HepG2 (cell line): ENCODE measurements around the gene GRAMD2A. TPM values are rescaled to one million over a fixed set of nuclear protein-coding genes. Genes with fewer than 3 reads are reported as not detected.

Experiments
- CEBPG ChIP-seq: IDR thresholded peaks from 2 replicates; pipeline ENCODE4 v1.6.1; 2016
- FOXA3 ChIP-seq: IDR thresholded peaks from 2 replicates; pipeline ENCODE4 v1.6.1; 2016; ENCODE audit warnings: missing genetic modification reagents, missing compliant biosample characterization
- HCFC1 ChIP-seq: fragments of 150-350 bp; IDR thresholded peaks from 2 replicates; pipeline ENCODE4 v1.6.1; 2014; ENCODE audit warnings: low read depth, low read length
- NR3C1 ChIP-seq: sonication (generic); formaldehyde crosslinking; IDR thresholded peaks from 2 replicates; pipeline ENCODE4 v1.4.0; 2020; ENCODE audit warnings: missing genetic modification reagents
- ONECUT2 ChIP-seq: sonication (generic); formaldehyde crosslinking; IDR thresholded peaks from 2 replicates; pipeline ENCODE4 v1.4.0; 2020; ENCODE audit warnings: missing genetic modification reagents
- PRDM10 ChIP-seq: sonication (generic); formaldehyde crosslinking; IDR thresholded peaks from 2 replicates; pipeline ENCODE4 v1.4.0; 2020; ENCODE audit warnings: low read depth, missing genetic modification reagents
- RXRA ChIP-seq: sonication (generic); formaldehyde crosslinking; IDR thresholded peaks from 2 replicates; pipeline ENCODE4 v1.5.1; 2020; ENCODE audit warnings: missing genetic modification reagents
- WIZ ChIP-seq: sonication (generic); formaldehyde crosslinking; IDR thresholded peaks from 2 replicates; pipeline ENCODE4 v1.5.1; 2020; ENCODE audit warnings: mild to moderate bottlenecking, missing genetic modification reagents
- ZNF572 ChIP-seq: sonication (generic); formaldehyde crosslinking; IDR thresholded peaks from 2 replicates; pipeline ENCODE4 v1.5.1; 2020; ENCODE audit warnings: mild to moderate bottlenecking, missing genetic modification reagents
- ZNF709 ChIP-seq: sonication (generic); formaldehyde crosslinking; IDR thresholded peaks from 2 replicates; pipeline ENCODE4 v1.5.0; 2020; ENCODE audit warnings: mild to moderate bottlenecking, missing genetic modification reagents
- ZNF777 ChIP-seq: sonication (generic); formaldehyde crosslinking; IDR thresholded peaks from 2 replicates; pipeline ENCODE4 v1.4.0; 2020; ENCODE audit warnings: missing genetic modification reagents
- ZSCAN25 ChIP-seq: sonication (generic); formaldehyde crosslinking; IDR thresholded peaks from 2 replicates; pipeline ENCODE4 v1.8.0; 2022; ENCODE audit warnings: mild to moderate bottlenecking, missing genetic modification reagents
- polyA plus RNA-seq, 8 experiments: library from polyadenylated mRNA; depleted of rRNA in 3 of 8; stranded (reverse) in 7 of 8; unstranded in 1 of 8; fragments of >200 nt; fragmentation: Illumina TruSeq in 4 of 8; extraction: Trizol in 4 of 8; gene quantifications; 2 replicates each; pipeline versions ENCODE4 v1.2.1 to v1.2.3, GENCODE V29; 2011 to 2016; ENCODE audit warnings: low read depth in 4 of 8, missing spikeins in 1 of 8, mixed read lengths in 1 of 8; ENCODE audit not compliant: insufficient read depth in 1 of 8
- total RNA-seq, 5 experiments: library from RNA; depleted of rRNA; stranded (reverse); fragments of >200 nt; fragmentation: Illumina TruSeq; extraction: Trizol; gene quantifications; 2 replicates each; pipeline ENCODE4 v1.2.3, GENCODE V29; 2016; ENCODE audit warnings: low read depth in 1 of 5
- TF ChIP-seq, protein P1 (sequence below): sonication (generic); formaldehyde crosslinking; IDR thresholded peaks from 2 replicates; pipeline ENCODE4 v1.9.0; 2022; ENCODE audit warnings: low read depth, missing genetic modification reagents
- TF ChIP-seq, protein P2 (sequence below): sonication (generic); formaldehyde crosslinking; IDR thresholded peaks from 2 replicates; pipeline ENCODE4 v1.8.0; 2022; ENCODE audit warnings: mild to moderate bottlenecking, missing genetic modification reagents, borderline replicate concordance
- TF ChIP-seq, protein P3 (sequence below): sonication (generic); formaldehyde crosslinking; IDR thresholded peaks from 2 replicates; pipeline ENCODE4 v1.9.0; 2022; ENCODE audit warnings: missing genetic modification reagents, mild to moderate bottlenecking, borderline replicate concordance
- TF ChIP-seq, protein P4 (sequence below): sonication (generic); formaldehyde crosslinking; IDR thresholded peaks from 2 replicates; pipeline ENCODE4 v1.4.0; 2020; ENCODE audit warnings: missing genetic modification reagents

Gene GRAMD2A
- total and polyA plus RNA-seq, 2 of the 13 experiments (the other 11 are each of a cell fraction or from before 2014, with no cell fraction given), result 0.04 TPM; not detected in 1

GRCh38 chr15:72199721-72200212 lies 2.2 kb upstream of the GRAMD2A start (continued):
- TF ChIP-seq, protein P1, sequence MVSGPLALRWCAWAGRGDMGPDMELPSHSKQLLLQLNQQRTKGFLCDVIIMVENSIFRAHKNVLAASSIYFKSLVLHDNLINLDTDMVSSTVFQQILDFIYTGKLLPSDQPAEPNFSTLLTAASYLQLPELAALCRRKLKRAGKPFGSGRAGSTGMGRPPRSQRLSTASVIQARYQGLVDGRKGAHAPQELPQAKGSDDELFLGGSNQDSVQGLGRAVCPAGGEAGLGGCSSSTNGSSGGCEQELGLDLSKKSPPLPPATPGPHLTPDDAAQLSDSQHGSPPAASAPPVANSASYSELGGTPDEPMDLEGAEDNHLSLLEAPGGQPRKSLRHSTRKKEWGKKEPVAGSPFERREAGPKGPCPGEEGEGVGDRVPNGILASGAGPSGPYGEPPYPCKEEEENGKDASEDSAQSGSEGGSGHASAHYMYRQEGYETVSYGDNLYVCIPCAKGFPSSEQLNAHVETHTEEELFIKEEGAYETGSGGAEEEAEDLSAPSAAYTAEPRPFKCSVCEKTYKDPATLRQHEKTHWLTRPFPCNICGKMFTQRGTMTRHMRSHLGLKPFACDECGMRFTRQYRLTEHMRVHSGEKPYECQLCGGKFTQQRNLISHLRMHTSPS (CRISPR knock-in tag), result peak; percentile 91
- TF ChIP-seq, protein P2, sequence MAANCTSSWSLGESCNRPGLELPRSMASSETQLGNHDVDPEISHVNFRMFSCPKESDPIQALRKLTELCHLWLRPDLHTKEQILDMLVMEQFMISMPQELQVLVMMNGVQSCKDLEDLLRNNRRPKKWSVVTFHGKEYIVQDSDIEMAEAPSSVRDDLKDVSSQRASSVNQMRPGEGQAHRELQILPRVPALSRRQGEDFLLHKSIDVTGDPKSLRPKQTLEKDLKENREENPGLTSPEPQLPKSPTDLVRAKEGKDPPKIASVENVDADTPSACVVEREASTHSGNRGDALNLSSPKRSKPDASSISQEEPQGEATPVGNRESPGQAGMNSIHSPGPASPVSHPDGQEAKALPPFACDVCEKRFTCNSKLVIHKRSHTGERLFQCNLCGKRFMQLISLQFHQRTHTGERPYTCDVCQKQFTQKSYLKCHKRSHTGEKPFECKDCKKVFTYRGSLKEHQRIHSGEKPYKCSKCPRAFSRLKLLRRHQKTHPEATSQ, result no peak
- TF ChIP-seq FOXA3 (CRISPR knock-in tag) (no peak), ZNF709 (CRISPR knock-in tag) (no peak), WIZ (no peak), CEBPG (CRISPR knock-in tag) (0 out of 2 replicates have a peak, but pooled peaks have one; percentile 12), ZNF572 (CRISPR knock-in tag) (no peak), PRDM10 (CRISPR knock-in tag) (no peak), RXRA (CRISPR knock-in tag) (peak; percentile 14; the same call in 1 of the 2 replicates), ZNF777 (0 out of 2 replicates have a peak, but pooled peaks have one; percentile 22), ONECUT2 (no peak), ZSCAN25 (CRISPR knock-in tag) (no peak), HCFC1 (no peak), NR3C1 (CRISPR knock-in tag) (no peak)
- TF ChIP-seq, protein P3, sequence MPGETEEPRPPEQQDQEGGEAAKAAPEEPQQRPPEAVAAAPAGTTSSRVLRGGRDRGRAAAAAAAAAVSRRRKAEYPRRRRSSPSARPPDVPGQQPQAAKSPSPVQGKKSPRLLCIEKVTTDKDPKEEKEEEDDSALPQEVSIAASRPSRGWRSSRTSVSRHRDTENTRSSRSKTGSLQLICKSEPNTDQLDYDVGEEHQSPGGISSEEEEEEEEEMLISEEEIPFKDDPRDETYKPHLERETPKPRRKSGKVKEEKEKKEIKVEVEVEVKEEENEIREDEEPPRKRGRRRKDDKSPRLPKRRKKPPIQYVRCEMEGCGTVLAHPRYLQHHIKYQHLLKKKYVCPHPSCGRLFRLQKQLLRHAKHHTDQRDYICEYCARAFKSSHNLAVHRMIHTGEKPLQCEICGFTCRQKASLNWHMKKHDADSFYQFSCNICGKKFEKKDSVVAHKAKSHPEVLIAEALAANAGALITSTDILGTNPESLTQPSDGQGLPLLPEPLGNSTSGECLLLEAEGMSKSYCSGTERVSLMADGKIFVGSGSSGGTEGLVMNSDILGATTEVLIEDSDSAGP (CRISPR knock-in tag), result no peak
- TF ChIP-seq, protein P4, sequence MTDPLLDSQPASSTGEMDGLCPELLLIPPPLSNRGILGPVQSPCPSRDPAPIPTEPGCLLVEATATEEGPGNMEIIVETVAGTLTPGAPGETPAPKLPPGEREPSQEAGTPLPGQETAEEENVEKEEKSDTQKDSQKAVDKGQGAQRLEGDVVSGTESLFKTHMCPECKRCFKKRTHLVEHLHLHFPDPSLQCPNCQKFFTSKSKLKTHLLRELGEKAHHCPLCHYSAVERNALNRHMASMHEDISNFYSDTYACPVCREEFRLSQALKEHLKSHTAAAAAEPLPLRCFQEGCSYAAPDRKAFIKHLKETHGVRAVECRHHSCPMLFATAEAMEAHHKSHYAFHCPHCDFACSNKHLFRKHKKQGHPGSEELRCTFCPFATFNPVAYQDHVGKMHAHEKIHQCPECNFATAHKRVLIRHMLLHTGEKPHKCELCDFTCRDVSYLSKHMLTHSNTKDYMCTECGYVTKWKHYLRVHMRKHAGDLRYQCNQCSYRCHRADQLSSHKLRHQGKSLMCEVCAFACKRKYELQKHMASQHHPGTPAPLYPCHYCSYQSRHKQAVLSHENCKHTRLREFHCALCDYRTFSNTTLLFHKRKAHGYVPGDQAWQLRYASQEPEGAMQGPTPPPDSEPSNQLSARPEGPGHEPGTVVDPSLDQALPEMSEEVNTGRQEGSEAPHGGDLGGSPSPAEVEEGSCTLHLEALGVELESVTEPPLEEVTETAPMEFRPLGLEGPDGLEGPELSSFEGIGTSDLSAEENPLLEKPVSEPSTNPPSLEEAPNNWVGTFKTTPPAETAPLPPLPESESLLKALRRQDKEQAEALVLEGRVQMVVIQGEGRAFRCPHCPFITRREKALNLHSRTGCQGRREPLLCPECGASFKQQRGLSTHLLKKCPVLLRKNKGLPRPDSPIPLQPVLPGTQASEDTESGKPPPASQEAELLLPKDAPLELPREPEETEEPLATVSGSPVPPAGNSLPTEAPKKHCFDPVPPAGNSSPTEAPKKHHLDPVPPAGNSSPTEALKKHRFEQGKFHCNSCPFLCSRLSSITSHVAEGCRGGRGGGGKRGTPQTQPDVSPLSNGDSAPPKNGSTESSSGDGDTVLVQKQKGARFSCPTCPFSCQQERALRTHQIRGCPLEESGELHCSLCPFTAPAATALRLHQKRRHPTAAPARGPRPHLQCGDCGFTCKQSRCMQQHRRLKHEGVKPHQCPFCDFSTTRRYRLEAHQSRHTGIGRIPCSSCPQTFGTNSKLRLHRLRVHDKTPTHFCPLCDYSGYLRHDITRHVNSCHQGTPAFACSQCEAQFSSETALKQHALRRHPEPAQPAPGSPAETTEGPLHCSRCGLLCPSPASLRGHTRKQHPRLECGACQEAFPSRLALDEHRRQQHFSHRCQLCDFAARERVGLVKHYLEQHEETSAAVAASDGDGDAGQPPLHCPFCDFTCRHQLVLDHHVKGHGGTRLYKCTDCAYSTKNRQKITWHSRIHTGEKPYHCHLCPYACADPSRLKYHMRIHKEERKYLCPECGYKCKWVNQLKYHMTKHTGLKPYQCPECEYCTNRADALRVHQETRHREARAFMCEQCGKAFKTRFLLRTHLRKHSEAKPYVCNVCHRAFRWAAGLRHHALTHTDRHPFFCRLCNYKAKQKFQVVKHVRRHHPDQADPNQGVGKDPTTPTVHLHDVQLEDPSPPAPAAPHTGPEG (CRISPR knock-in tag), result no peak
